GM18526 (cell line): ENCODE data around the gene TMEM121.

Source experiments
- POLR2A ChIP-seq: IDR thresholded peaks from 3 replicates; pipeline ENCODE4 v1.6.1; 2011; ENCODE audit not compliant: insufficient read length; ENCODE audit errors: extremely low read depth

The TMEM121 gene

GRCh38 chr14:105484997-105485393 lies 41.4 kb upstream of the TMEM121 start:
- no peak for TF ChIP-seq POLR2A

GRCh38 chr14:105485739-105486162 lies 40.6 kb upstream of the TMEM121 start:
- no peak for TF ChIP-seq POLR2A

GRCh38 chr14:105486163-105486973 lies 40.0 kb upstream of the TMEM121 start, which contains the start of gene CRIP1:
Gene CRIP1, plus strand, starts transcription at chr14:105486886. Its CDS starts 374 bp downstream, at chr14:105487260.
- no peak for TF ChIP-seq POLR2A

- TF ChIP-seq POLR2A, result peak; percentile 66
These were observed 39.4 kb upstream of the TMEM121 start for GRCh38 chr14:105486974-105487448.

GRCh38 chr14:105487449-105487985 lies 38.9 kb upstream of the TMEM121 start:
- peak; percentile 31 for TF ChIP-seq POLR2A

- TF ChIP-seq POLR2A, result no peak
These were observed 38.2 kb upstream of the TMEM121 start for GRCh38 chr14:105487986-105488777.

- no peak for TF ChIP-seq POLR2A
These were observed 37.4 kb upstream of the TMEM121 start for GRCh38 chr14:105488781-105489541.

- peak; percentile 30 for TF ChIP-seq POLR2A
These were observed 36.7 kb upstream of the TMEM121 start for GRCh38 chr14:105489542-105490266.

GRCh38 chr14:105490267-105490571 lies 36.2 kb upstream of the TMEM121 start:
- no peak for TF ChIP-seq POLR2A

- TF ChIP-seq POLR2A, result peak; percentile 77
These were observed 35.6 kb upstream of the TMEM121 start, which contains the start of gene TEDC1 for GRCh38 chr14:105490572-105491365. Gene TEDC1, plus strand, starts transcription at chr14:105491246. Its CDS starts 130 bp downstream, at chr14:105491376.

- TF ChIP-seq POLR2A, result peak; percentile 50
These were observed 34.9 kb upstream of the TMEM121 start for GRCh38 chr14:105491366-105491973.

- no peak for TF ChIP-seq POLR2A
These were observed 34.1 kb upstream of the TMEM121 start for GRCh38 chr14:105492031-105492970.
